Activated naive CD8-positive, alpha-beta T cell treated with anti-CD3 and anti-CD28 coated beads, Interleukin-2, amount 50 U/mL, for 24 hours (primary cell): ENCODE results near the gene CASP5.

Experiments
- ATAC-seq: fragments of 150-1000 bp; cut with Tn5 transposase; one replicate; pipeline ENCODE4 v1.10.0; 2021
- DNase-seq: peaks from one replicate; pipeline ENCODE4 v3.0.0; 2021
- H3K27ac Mint-ChIP-seq: one replicate; pipeline ENCODE4 v1.8.0; 2021; ENCODE audit warnings: mild to moderate bottlenecking, mixed read lengths
- H3K27me3 Mint-ChIP-seq: one replicate; pipeline ENCODE4 v1.8.0; 2021; ENCODE audit warnings: mixed read lengths
- H3K36me3 Mint-ChIP-seq: one replicate; pipeline ENCODE4 v1.8.0; 2021; ENCODE audit warnings: low read depth, mixed read lengths
- H3K4me1 Mint-ChIP-seq: one replicate; pipeline ENCODE4 v1.8.0; 2021; ENCODE audit warnings: mixed read lengths
- H3K4me3 Mint-ChIP-seq: one replicate; pipeline ENCODE4 v1.8.0; 2021; ENCODE audit warnings: mild to moderate bottlenecking, moderate library complexity, mixed read lengths
- H3K9me3 Mint-ChIP-seq: one replicate; pipeline ENCODE4 v1.8.0; 2021; ENCODE audit warnings: mixed read lengths

Gene CASP5

DNA sequence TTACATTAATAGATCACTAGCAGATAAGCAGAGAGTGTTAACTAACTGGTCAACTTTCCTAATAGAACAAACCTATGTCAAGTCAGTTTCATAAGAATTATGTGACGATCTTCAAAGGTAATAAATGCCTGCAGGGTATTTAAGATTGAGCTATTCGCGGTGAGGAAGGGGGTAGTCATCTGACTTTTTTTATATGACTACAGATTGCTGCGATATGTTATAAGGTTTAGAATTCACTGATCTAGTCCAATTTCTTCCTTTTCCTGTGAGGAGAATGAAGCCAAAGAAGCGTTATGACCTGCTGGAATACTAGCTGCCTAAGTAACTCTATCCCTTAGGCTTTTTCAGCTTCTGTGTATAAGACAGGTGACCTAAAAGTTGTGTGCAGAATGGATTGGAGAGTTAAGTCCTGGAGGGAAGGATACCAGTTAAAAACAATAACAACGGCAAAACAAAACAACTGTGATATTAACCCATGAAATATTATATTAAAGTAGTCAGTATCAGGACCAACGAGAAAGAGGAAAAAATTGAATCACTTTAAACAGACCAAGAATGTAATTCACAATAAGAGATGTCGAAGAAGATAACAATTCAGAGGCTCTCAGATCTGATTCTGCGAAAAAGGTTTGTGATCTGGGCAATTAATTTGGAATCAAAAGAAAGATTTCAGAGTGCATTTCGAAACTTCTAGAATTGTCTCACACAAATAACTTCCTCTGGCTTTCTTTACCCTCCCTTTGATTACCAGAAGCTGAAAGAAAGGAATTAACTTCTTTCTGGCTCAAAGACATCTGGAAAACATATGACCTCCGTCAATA lies 55.2 kb downstream of the CASP5 start:
- Mint-ChIP-seq H3K27me3 (no peaks in the 10 kb centered on the region), H3K36me3 (peaks cover 28% of the 10 kb centered on the region), H3K9me3 (peaks cover 10% of the 10 kb centered on the region), H3K4me3 (peak overlapping the region; percentile 94), H3K27ac (peak overlapping the region; percentile 96), H3K4me1 (peaks cover 42% of the 10 kb centered on the region)
- no peak for DNase-seq
- no peak for ATAC-seq

DNA sequence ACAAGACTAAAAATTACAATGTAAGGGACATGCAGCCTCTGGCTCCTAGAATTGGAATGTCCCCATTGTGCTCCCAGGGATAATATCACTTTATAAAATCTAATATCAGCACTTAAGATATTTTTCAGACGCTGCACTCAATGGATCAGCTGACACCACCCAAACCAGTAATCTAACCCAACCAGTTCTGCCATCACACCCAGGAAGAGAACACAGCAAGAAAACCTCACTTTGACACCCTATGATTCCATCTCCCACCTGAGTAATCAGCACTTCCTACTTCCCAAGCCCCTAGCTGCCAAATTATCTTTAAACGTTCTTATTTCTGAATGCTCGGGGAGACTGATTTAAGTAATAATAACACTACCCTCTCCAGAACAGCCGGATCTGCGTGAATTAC lies 57.2 kb downstream of the CASP5 start:
- peaks cover 43% of the 10 kb centered on the region for H3K36me3 Mint-ChIP-seq
- H3K27ac Mint-ChIP-seq: no peak overlapping the region
- no peaks in the 10 kb centered on the region for H3K27me3 Mint-ChIP-seq
- DNase-seq (no peak), ATAC-seq (no peak)
- H3K9me3 Mint-ChIP-seq: peaks cover 7% of the 10 kb centered on the region
- H3K4me1 Mint-ChIP-seq: peaks cover 47% of the 10 kb centered on the region
- peak overlapping the region; percentile 28 for H3K4me3 Mint-ChIP-seq

DNA sequence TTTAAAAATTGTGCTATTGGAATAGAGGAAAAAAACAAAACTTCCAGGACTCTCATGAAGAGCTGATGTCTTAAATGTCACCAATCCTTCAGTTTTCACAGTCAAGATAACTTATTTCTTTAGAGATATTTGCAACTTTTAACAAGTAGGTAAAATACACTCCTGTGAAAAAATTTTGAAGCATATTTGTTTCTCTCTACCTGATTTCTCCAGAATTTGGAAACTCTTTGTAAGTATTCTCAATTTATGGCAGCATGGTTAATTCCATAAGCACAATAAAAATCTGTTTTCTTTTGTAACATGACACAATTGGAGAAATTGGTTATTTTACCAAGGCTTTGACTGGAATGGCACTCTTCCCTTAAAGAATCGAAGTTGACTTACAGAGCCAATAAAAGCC lies 58.7 kb downstream of the CASP5 start:
- peaks cover 58% of the 10 kb centered on the region for H3K4me1 Mint-ChIP-seq
- ATAC-seq (no peak), DNase-seq (no peak)
- H3K9me3 Mint-ChIP-seq: peaks cover 7% of the 10 kb centered on the region
- H3K27me3 Mint-ChIP-seq: no peaks in the 10 kb centered on the region
- peaks cover 52% of the 10 kb centered on the region for H3K36me3 Mint-ChIP-seq
- H3K27ac Mint-ChIP-seq: no peak overlapping the region
- H3K4me3 Mint-ChIP-seq: no peak overlapping the region

DNA sequence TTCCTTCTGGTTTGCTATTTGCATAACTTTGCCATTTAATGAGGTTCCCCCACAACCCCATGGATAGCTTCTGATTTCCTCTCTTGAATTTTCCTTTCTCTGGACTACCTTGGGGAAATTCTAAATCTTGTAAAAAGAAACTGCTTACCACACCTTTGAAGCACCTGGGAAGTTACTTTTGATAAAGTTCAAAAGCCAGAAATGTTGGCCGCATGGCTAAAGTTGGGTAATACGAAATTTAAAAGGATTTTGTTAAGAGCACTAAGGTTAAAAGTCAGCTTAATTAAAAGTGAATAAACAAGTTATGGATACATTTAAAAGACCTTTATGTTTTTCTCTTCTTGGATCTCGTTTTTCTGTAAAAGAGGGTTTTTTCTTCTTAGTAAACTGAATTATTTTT lies 60.1 kb downstream of the CASP5 start:
- H3K4me3 Mint-ChIP-seq: no peak overlapping the region
- H3K27ac Mint-ChIP-seq: no peak overlapping the region
- peaks cover 62% of the 10 kb centered on the region for H3K4me1 Mint-ChIP-seq
- peaks cover 57% of the 10 kb centered on the region for H3K36me3 Mint-ChIP-seq
- H3K27me3 Mint-ChIP-seq: no peaks in the 10 kb centered on the region
- DNase-seq (no peak), ATAC-seq (no peak)
- H3K9me3 Mint-ChIP-seq: peaks cover 7% of the 10 kb centered on the region

DNA sequence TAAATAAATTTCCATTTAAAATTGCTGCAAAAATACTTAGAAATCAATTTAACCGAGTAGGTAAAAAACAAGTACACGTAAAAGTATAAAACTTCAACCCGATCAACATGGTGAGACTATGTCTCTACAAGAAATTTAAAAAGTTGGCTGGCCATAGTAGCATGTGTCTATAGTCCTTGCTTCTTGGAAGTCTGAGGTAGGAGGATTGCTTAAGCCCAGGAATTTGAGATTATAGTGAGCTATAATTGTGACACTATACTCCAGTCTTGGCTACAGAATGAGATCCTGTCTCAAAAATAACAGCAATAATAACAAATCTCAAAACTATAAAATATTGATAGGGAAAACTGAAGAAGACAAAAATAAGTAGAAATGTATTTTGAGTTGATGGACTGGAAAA lies 65.7 kb downstream of the CASP5 start:
- H3K9me3 Mint-ChIP-seq: no peaks in the 10 kb centered on the region
- no peak overlapping the region for H3K27ac Mint-ChIP-seq
- no peaks in the 10 kb centered on the region for H3K27me3 Mint-ChIP-seq
- peaks cover 50% of the 10 kb centered on the region for H3K36me3 Mint-ChIP-seq
- H3K4me3 Mint-ChIP-seq: no peak overlapping the region
- peaks cover 50% of the 10 kb centered on the region for H3K4me1 Mint-ChIP-seq
- DNase-seq: no peak
- no peak for ATAC-seq

DNA sequence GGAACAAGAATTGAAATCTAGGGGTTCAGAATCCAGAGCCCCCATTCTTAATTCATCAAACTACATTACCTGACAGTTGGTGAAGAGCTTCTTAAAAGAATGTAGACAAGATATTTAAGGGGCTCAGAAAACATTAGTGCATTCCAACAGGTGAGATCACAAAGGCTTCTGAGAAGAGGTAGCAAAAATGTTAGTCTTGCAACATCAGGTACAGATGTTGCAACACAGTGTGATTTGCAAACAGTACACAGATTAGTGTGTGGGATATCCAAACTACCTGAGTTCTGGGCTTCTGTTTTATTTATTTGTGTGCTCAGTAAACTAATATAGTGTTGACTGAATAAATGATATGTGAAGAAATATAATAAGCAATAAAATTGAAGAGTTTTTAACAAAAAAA lies 66.4 kb downstream of the CASP5 start:
- ATAC-seq (no peak), DNase-seq (no peak)
- Mint-ChIP-seq H3K4me3 (no peak overlapping the region), H3K27me3 (no peaks in the 10 kb centered on the region), H3K36me3 (peaks cover 49% of the 10 kb centered on the region), H3K4me1 (peaks cover 50% of the 10 kb centered on the region), H3K27ac (no peak overlapping the region), H3K9me3 (no peaks in the 10 kb centered on the region)

DNA sequence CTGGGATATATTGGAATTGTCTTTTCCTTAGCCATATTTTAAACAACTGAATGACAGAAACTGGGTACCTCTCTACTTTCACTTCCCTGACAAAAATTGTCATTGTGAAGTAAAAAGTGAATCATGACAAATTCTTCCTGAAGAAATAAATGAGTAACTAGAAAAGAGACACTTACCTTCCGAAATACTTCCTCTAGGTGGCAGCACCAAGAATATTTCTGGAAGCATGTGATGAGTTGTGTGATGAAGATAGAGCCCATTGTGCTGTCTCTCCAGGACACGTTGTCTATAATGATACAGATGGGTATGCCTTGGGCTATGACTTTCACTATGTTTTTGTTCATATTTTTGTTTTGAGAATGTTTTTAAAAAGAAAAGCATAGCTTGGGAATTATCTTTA lies 76.1 kb downstream of the CASP5 start:
- no peak overlapping the region for H3K4me3 Mint-ChIP-seq
- H3K9me3 Mint-ChIP-seq: peaks cover 7% of the 10 kb centered on the region
- peak; percentile 65 for ATAC-seq
- no peaks in the 10 kb centered on the region for H3K27me3 Mint-ChIP-seq
- H3K27ac Mint-ChIP-seq: no peak overlapping the region
- no peak for DNase-seq
- peaks cover 7% of the 10 kb centered on the region for H3K4me1 Mint-ChIP-seq
- peaks cover 76% of the 10 kb centered on the region for H3K36me3 Mint-ChIP-seq
